Measurements from ENCODE around the gene BCKDHA. TPM values are rescaled to one million over a fixed set of nuclear protein-coding genes. Genes with fewer than 3 reads are reported as not detected.
"Not testable (repeated sequence)": the region's sequence is repeated elsewhere in the genome, so short reads cannot be mapped to it uniquely, and the experiment has no call there.

BCKDHA gene
- total RNA-seq, 3 donors from 2014 or later (not counting 1 experiment from before 2014, with no cell fraction given), result 26.5 to 29.0 (median 28.3) TPM

DNA sequence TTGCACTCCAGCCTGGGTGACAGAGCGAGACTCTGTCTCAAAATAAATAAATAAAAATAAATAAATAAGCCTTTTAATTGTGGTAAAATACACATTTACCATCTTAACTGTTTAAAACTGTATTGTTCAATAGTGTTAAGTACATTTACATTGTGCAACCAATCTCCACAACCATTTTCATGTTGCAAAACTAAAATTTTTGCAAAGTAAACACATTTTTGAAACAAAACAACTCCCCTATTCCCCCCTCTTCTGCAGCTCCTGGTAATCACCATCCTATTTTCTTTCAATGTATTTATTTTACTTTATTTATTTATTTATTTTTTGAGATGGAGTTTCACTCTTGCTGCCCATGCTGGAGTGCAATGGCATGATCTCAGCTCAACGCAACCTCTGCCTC lies 27.8 kb upstream of the BCKDHA start:
- 100% methylated on average over 1 of the region's 2 CpGs for WGBS (ENCODE audit: insufficient coverage)

DNA sequence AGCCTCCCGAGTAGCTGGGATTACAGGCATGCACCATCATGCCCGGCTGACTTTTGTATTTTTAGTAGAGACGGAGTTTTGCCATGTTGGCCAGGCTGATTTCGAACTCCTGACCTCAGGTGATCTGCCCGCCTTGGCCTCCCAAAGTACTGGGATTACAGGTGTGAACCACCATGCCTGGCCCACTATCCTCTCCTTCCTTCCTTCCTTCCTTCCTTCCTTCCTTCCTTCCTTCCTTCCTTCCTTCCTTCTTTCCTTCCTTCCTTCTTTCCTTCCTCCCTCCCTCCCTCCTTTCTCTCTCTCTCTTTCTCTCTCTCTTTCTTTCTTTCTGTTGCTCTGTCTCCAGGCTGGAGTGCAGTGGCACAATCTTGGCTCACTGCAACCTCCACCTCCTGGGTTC lies 26.5 kb upstream of the BCKDHA start:
- H3K4me3 Mint-ChIP-seq; H3K27me3 Mint-ChIP-seq (ENCODE audit: low read depth in 2 of 2); H3K36me3 ChIP-seq (ENCODE audit: control insufficient read depth, insufficient read depth, low read length); H3K27ac Mint-ChIP-seq; H3K36me3 Mint-ChIP-seq; H3K9me3 Mint-ChIP-seq; H3K4me3 ChIP-seq (ENCODE audit: low read length); H3K9me3 ChIP-seq (ENCODE audit: control insufficient read depth, insufficient read depth, low read length); DNase-seq; intact Hi-C loops (cut with micrococcal nuclease); H3K27ac ChIP-seq (ENCODE audit: low read length); ATAC-seq; H3K4me1 ChIP-seq (ENCODE audit: control insufficient read depth, insufficient read depth, low read length); H3K27me3 ChIP-seq (ENCODE audit: control insufficient read depth, insufficient read depth, low read length): not testable (repeated sequence)
- WGBS (ENCODE audit: insufficient coverage), result 92% methylated on average over 5 of the region's 5 CpGs
- peaks cover 0 to 14% of the 10 kb centered on the region in 2 donors for H3K4me1 Mint-ChIP-seq

More for the DNA sequence above, 27.8 kb upstream of the BCKDHA start:
- ATAC-seq (no peak), DNase-seq (no peak)
- Histone ChIP-seq H3K27ac (ENCODE audit: low read length) (no peak overlapping the region), H3K36me3 (ENCODE audit: control insufficient read depth, insufficient read depth, low read length) (no peaks in the 10 kb centered on the region), H3K4me1 (ENCODE audit: control insufficient read depth, insufficient read depth, low read length) (peaks cover 4% of the 10 kb centered on the region), H3K4me3 (ENCODE audit: low read length) (no peak overlapping the region), H3K9me3 (ENCODE audit: control insufficient read depth, insufficient read depth, low read length) (no peaks in the 10 kb centered on the region), H3K27me3 (ENCODE audit: control insufficient read depth, insufficient read depth, low read length) (no peaks in the 10 kb centered on the region)
- peaks cover 0 to 11% of the 10 kb centered on the region in 2 donors for H3K4me1 Mint-ChIP-seq
- H3K9me3 Mint-ChIP-seq, result no peaks in the 10 kb centered on the region
- no peaks in the 10 kb centered on the region for H3K36me3 Mint-ChIP-seq
- intact Hi-C loops (cut with micrococcal nuclease), result no loop called here
- TF ChIP-seq, protein P1, sequence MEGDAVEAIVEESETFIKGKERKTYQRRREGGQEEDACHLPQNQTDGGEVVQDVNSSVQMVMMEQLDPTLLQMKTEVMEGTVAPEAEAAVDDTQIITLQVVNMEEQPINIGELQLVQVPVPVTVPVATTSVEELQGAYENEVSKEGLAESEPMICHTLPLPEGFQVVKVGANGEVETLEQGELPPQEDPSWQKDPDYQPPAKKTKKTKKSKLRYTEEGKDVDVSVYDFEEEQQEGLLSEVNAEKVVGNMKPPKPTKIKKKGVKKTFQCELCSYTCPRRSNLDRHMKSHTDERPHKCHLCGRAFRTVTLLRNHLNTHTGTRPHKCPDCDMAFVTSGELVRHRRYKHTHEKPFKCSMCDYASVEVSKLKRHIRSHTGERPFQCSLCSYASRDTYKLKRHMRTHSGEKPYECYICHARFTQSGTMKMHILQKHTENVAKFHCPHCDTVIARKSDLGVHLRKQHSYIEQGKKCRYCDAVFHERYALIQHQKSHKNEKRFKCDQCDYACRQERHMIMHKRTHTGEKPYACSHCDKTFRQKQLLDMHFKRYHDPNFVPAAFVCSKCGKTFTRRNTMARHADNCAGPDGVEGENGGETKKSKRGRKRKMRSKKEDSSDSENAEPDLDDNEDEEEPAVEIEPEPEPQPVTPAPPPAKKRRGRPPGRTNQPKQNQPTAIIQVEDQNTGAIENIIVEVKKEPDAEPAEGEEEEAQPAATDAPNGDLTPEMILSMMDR (IDR thresholded peaks at IDR 0.05), result no peak
- no peak overlapping the region for H3K4me3 Mint-ChIP-seq
- no peaks in the 10 kb centered on the region for H3K27me3 Mint-ChIP-seq (ENCODE audit: low read depth in 2 of 2)
- H3K27ac Mint-ChIP-seq, result no peak overlapping the region

DNA sequence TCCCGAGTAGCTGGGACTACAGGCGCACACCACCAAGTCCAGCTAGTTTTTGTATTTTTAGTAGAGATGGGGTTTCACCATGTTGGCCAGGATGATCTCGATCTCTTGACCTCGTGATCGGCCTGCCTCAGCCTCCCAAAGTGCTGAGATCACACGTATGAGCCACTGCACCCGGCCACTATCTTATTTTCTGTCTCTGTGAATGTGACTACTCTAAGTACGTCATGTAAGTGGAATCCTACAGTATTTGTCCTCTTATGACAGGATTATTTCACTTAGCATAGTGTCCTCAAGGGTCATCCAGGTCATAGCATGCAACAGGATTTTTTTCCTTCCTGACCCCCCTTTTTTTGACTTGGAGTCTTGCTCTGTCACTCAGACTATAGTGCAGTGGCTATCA lies 26.1 kb upstream of the BCKDHA start:
- no peak for ATAC-seq
- no peak overlapping the region for H3K4me3 ChIP-seq (ENCODE audit: low read length)
- intact Hi-C loops (cut with micrococcal nuclease), result no loop called here
- Mint-ChIP-seq H3K36me3 (no peaks in the 10 kb centered on the region), H3K27ac (no peak overlapping the region), H3K4me3 (no peak overlapping the region), H3K9me3 (no peaks in the 10 kb centered on the region), H3K4me1 (peaks cover 2 to 15% of the 10 kb centered on the region in 2 donors), H3K27me3 (ENCODE audit: low read depth in 2 of 2) (no peaks in the 10 kb centered on the region)
- peaks cover 10% of the 10 kb centered on the region for H3K4me1 ChIP-seq (ENCODE audit: control insufficient read depth, insufficient read depth, low read length)
- H3K27me3 ChIP-seq (ENCODE audit: control insufficient read depth, insufficient read depth, low read length), result no peaks in the 10 kb centered on the region
- no peak for DNase-seq
- no peaks in the 10 kb centered on the region for H3K9me3 ChIP-seq (ENCODE audit: control insufficient read depth, insufficient read depth, low read length)
- TF ChIP-seq, protein P1 (IDR thresholded peaks at IDR 0.05), result no peak
- WGBS (ENCODE audit: insufficient coverage), result 98% methylated on average over 8 of the region's 8 CpGs
- H3K36me3 ChIP-seq (ENCODE audit: control insufficient read depth, insufficient read depth, low read length), result no peaks in the 10 kb centered on the region
- H3K27ac ChIP-seq (ENCODE audit: low read length), result no peak overlapping the region

DNA sequence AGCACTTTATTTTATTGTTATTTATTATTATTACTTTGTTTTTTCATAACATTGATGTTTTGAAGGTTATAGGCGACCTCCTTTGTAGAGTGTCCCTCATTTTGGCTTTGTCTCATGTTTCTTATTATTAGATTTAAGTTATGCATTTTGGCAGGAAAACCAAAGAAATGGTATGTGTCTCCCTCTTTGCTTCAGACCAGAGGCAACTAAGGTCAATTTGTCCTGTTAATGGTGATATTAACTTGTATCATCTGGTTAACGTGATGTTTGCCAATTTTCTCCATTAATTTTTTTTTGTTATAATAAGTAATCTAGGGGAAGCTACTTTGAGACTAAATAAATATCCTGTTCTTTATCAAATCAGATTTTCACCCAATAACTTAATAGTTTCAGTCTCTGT lies 25.1 kb upstream of the BCKDHA start:
- H3K9me3 Mint-ChIP-seq, result no peaks in the 10 kb centered on the region
- no peak for ATAC-seq
- 100% methylated on average over 1 of the region's 2 CpGs for WGBS (ENCODE audit: insufficient coverage)
- no peaks in the 10 kb centered on the region for H3K27me3 Mint-ChIP-seq (ENCODE audit: low read depth in 2 of 2)
- H3K36me3 Mint-ChIP-seq, result no peaks in the 10 kb centered on the region
- no peak overlapping the region for H3K4me3 Mint-ChIP-seq
- H3K4me3 ChIP-seq (ENCODE audit: low read length), result no peak overlapping the region
- intact Hi-C loops (cut with micrococcal nuclease), result no loop called here
- no peak for DNase-seq
- no peak overlapping the region for H3K27ac ChIP-seq (ENCODE audit: low read length)
- H3K4me1 Mint-ChIP-seq, result peaks cover 9 to 24% of the 10 kb centered on the region in 2 donors
- no peaks in the 10 kb centered on the region for H3K27me3 ChIP-seq (ENCODE audit: control insufficient read depth, insufficient read depth, low read length)
- TF ChIP-seq, protein P1 (IDR thresholded peaks at IDR 0.05), result no peak
- no peak overlapping the region for H3K27ac Mint-ChIP-seq
- no peaks in the 10 kb centered on the region for H3K9me3 ChIP-seq (ENCODE audit: control insufficient read depth, insufficient read depth, low read length)
- peaks cover 15% of the 10 kb centered on the region for H3K4me1 ChIP-seq (ENCODE audit: control insufficient read depth, insufficient read depth, low read length)
- H3K36me3 ChIP-seq (ENCODE audit: control insufficient read depth, insufficient read depth, low read length), result no peaks in the 10 kb centered on the region
